Upper lobe of left lung (tissue), 6 donors: Measurements from ENCODE around the gene RSRC1. TPM values are rescaled to one million over a fixed set of nuclear protein-coding genes. Genes with fewer than 3 reads are reported as not detected.

Source experiments
- ATAC-seq, 2 donors: fragments of 200-7000 bp; cut with Tn5 transposase; one replicate each; pipeline ENCODE4 v1.9.1; 2022; ENCODE audit warnings: mild to moderate bottlenecking in 2 of 2, moderate library complexity in 2 of 2; ENCODE audit not compliant: low FRiP score in 2 of 2
- DNase-seq, 2 donors: peaks; one replicate each; pipeline ENCODE4 v3.0.0-alpha.2; 2019 to 2020
- H3K27ac ChIP-seq, 4 donors: fragments of 200-600 bp; sonication (generic); one replicate each; pipeline ENCODE4 v1.5.1; 2016 to 2019
- H3K27me3 ChIP-seq, 4 donors: fragments of 200-600 bp; sonication (generic); one replicate each; pipeline ENCODE4 v1.5.1; 2017 to 2019
- H3K36me3 ChIP-seq, 4 donors: fragments of 200-600 bp; sonication (generic); one replicate each; pipeline ENCODE4 v1.5.1; 2016 to 2019
- H3K4me1 ChIP-seq, 4 donors: fragments of 200-600 bp; sonication (generic); one replicate each; pipeline ENCODE4 v1.5.1; 2018 to 2019
- H3K4me3 ChIP-seq, 4 donors: fragments of 200-600 bp; sonication (generic); one replicate each; pipeline ENCODE4 v1.5.1; 2017 to 2019; ENCODE audit warnings: mild to moderate bottlenecking in 2 of 4, moderate library complexity in 1 of 4
- H3K9me3 ChIP-seq, 4 donors: fragments of 200-600 bp; sonication (generic); one replicate each; pipeline ENCODE4 v1.5.1; 2018 to 2019
- EP300 ChIP-seq, 4 donors: sonication (generic); formaldehyde crosslinking; IDR thresholded peaks; one replicate each; pipeline ENCODE4 v1.5.1; 2017; ENCODE audit warnings: antibody characterized with exemption in 4 of 4, control low read depth in 2 of 4
- POLR2A ChIP-seq, 4 donors: fragments of 450-650 bp; IDR thresholded peaks; one replicate each; pipeline ENCODE4 v1.5.1; 2016 to 2017; ENCODE audit warnings: antibody characterized with exemption in 4 of 4, mild to moderate bottlenecking in 2 of 4
- POLR2AphosphoS5 ChIP-seq, 2 donors: sonication (generic); formaldehyde crosslinking; IDR thresholded peaks; one replicate each; pipeline ENCODE4 v1.5.1; 2017; ENCODE audit warnings: antibody characterized with exemption in 2 of 2
- WGBS, 2 donors: methylation state at CpG; one replicate each; pipeline ENCODE4 v1.1.5; 2017 to 2018; 5-methylcytosine and 5-hydroxymethylcytosine counted together
- total RNA-seq, 6 donors: library from RNA; depleted of rRNA in 4 of 6; stranded (reverse); fragments of >200 nt in 4 of 6; gene quantifications; one replicate each; pipeline versions ENCODE4 v1.1.0 to v1.2.1, GENCODE V29; 2016 to 2021
- TF ChIP-seq, protein P1 (sequence below), 6 experiments: fragments of 450-650 bp in 4 of 6; fragments of 200-600 bp in 2 of 6; sonication (generic) in 2 of 6; IDR thresholded peaks; one replicate each; pipeline ENCODE4 v1.5.1; 2016 to 2019; ENCODE audit warnings: antibody characterized with exemption in 6 of 6
- donor health status: DM: no; HTN: no; CAD: no; lungs with moderate emphysema.
- donor health status: DM: no; HTN: yes; CAD: no; lungs with severe emphysema.

RSRC1 gene
- total RNA-seq, 6 donors from 2014 or later: 21.4 to 87.0 (median 24.5) TPM

GRCh38 chr3:158084651-158085050, 25.2 kb upstream of the RSRC1 start:
- H3K27me3 ChIP-seq: no peaks in the 10 kb centered on the region
- H3K27ac ChIP-seq: no peak overlapping the region
- TF ChIP-seq POLR2AphosphoS5 (IDR thresholded peaks at IDR 0.05) (no peak), POLR2A (IDR thresholded peaks at IDR 0.05) (no peak), EP300 (IDR thresholded peaks at IDR 0.05) (no peak)
- TF ChIP-seq, protein P1, sequence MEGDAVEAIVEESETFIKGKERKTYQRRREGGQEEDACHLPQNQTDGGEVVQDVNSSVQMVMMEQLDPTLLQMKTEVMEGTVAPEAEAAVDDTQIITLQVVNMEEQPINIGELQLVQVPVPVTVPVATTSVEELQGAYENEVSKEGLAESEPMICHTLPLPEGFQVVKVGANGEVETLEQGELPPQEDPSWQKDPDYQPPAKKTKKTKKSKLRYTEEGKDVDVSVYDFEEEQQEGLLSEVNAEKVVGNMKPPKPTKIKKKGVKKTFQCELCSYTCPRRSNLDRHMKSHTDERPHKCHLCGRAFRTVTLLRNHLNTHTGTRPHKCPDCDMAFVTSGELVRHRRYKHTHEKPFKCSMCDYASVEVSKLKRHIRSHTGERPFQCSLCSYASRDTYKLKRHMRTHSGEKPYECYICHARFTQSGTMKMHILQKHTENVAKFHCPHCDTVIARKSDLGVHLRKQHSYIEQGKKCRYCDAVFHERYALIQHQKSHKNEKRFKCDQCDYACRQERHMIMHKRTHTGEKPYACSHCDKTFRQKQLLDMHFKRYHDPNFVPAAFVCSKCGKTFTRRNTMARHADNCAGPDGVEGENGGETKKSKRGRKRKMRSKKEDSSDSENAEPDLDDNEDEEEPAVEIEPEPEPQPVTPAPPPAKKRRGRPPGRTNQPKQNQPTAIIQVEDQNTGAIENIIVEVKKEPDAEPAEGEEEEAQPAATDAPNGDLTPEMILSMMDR (IDR thresholded peaks at IDR 0.05): no peak
- H3K4me1 ChIP-seq: no peaks in the 10 kb centered on the region
- no peaks in the 10 kb centered on the region for H3K9me3 ChIP-seq
- no peak for ATAC-seq
- no peak for DNase-seq
- no peaks in the 10 kb centered on the region for H3K36me3 ChIP-seq
- H3K4me3 ChIP-seq: no peak overlapping the region

DNA sequence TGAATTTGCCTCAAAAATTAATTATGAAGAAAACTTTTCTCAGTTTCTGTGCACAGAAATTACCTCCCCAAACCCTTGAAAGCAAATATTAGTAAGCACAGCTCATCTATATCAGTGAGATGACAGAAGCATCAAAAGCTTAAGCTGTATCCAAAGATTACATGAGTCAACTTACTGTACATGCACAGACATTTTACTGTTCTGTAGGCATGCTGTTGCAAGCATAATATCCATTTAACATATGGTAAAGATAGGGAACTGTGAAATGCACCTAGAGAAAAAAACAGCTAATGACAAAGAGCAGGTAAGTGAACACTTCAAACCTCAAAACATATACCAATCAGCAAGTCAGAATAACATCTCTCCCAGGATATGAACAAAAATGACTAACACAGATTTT, 24.5 kb upstream of the RSRC1 start:
- TF ChIP-seq POLR2A (IDR thresholded peaks at IDR 0.05) (no peak), EP300 (IDR thresholded peaks at IDR 0.05) (no peak), POLR2AphosphoS5 (IDR thresholded peaks at IDR 0.05) (no peak)
- TF ChIP-seq, protein P1 (IDR thresholded peaks at IDR 0.05): no peak
- H3K27me3 ChIP-seq: no peaks in the 10 kb centered on the region
- ATAC-seq (no peak), DNase-seq (no peak)
- H3K4me1 ChIP-seq: no peaks in the 10 kb centered on the region
- no peak overlapping the region for H3K4me3 ChIP-seq
- H3K36me3 ChIP-seq: no peaks in the 10 kb centered on the region
- H3K9me3 ChIP-seq: no peaks in the 10 kb centered on the region
- H3K27ac ChIP-seq: no peak overlapping the region

DNA sequence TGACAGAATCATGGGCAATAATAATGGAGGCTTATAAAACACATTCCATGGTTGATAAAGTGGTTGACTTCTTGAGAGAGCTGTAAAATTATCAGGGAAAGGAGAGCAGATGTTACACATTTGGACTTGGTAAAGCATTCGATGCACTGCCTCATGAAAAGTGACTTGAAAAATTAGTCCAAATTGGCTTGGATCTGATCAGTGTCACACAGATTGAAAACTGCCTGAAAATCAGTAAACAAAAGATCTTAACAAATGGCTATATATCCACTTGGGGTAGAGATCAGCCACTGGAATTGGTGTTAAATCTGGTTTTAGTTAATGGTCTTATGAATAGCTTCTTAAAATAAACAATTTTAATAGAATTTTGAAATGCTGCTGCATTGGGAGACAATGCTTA, 24.0 kb upstream of the RSRC1 start:
- Histone ChIP-seq H3K36me3 (no peaks in the 10 kb centered on the region), H3K9me3 (no peaks in the 10 kb centered on the region), H3K4me3 (no peak overlapping the region), H3K4me1 (no peaks in the 10 kb centered on the region), H3K27ac (no peak overlapping the region), H3K27me3 (no peaks in the 10 kb centered on the region)
- TF ChIP-seq POLR2A (IDR thresholded peaks at IDR 0.05): no peak
- TF ChIP-seq, protein P1 (IDR thresholded peaks at IDR 0.05): no peak
- TF ChIP-seq EP300 (IDR thresholded peaks at IDR 0.05): no peak
- TF ChIP-seq POLR2AphosphoS5 (IDR thresholded peaks at IDR 0.05): no peak
- WGBS, 2 donors: 79 to 82% methylated on average over 1 of the region's 1 CpG
- DNase-seq (no peak), ATAC-seq (no peak)

- Histone ChIP-seq H3K27ac (no peak overlapping the region), H3K9me3 (no peaks in the 10 kb centered on the region), H3K36me3 (no peaks in the 10 kb centered on the region), H3K4me1 (no peaks in the 10 kb centered on the region), H3K27me3 (no peaks in the 10 kb centered on the region), H3K4me3 (no peak overlapping the region)
- 20 to 21% methylated on average over 1 of the region's 1 CpG for WGBS, 2 donors
- DNase-seq (no peak), ATAC-seq (no peak)
- TF ChIP-seq, protein P1 (IDR thresholded peaks at IDR 0.05): no peak
- TF ChIP-seq EP300 (IDR thresholded peaks at IDR 0.05): no peak
- TF ChIP-seq POLR2A (IDR thresholded peaks at IDR 0.05): no peak
- TF ChIP-seq POLR2AphosphoS5 (IDR thresholded peaks at IDR 0.05): no peak
Measured at GRCh38 chr3:158086361-158086760, 23.5 kb upstream of the RSRC1 start.

DNA sequence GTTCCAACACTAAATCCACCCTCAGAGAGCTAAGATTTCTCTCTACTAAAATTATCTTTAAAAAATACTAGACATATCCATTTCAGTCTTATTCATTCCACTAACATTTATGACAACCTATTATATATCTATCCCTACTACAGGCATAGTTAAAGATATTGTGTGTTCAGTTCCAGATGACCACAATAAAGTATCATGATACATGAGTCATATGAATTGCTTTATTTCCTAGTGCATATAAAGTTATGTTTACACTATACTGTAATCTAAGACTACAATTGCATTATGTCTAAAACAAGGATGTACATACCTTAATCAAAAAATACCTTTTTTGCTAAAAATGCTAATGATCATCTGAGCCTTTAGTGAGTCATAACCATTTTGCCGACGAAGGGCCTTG, 23.1 kb upstream of the RSRC1 start:
- DNase-seq (no peak), ATAC-seq (no peak)
- Histone ChIP-seq H3K4me3 (no peak overlapping the region), H3K36me3 (no peaks in the 10 kb centered on the region), H3K4me1 (no peaks in the 10 kb centered on the region), H3K9me3 (no peaks in the 10 kb centered on the region), H3K27ac (no peak overlapping the region), H3K27me3 (no peaks in the 10 kb centered on the region)
- TF ChIP-seq POLR2AphosphoS5 (IDR thresholded peaks at IDR 0.05) (no peak), POLR2A (IDR thresholded peaks at IDR 0.05) (no peak), EP300 (IDR thresholded peaks at IDR 0.05) (no peak)
- TF ChIP-seq, protein P1 (IDR thresholded peaks at IDR 0.05): no peak
- WGBS, 2 donors: 86 to 97% methylated on average over 2 of the region's 2 CpGs
